Lower lobe of right lung (tissue), 2 donors: ENCODE results near the gene ALDOB. TPM values are rescaled to one million over a fixed set of nuclear protein-coding genes. Genes with fewer than 3 reads are reported as not detected.
A peak's percentile ranks its signal among the peaks of the same experiment; 100 is the strongest.

ENCODE experiments used
- ATAC-seq, 2 donors: fragments of 200-7000 bp; cut with Tn5 transposase; one replicate each; pipeline ENCODE4 v1.9.1; 2020 to 2022; ENCODE audit warnings: mild to moderate bottlenecking in 2 of 2, moderate library complexity in 2 of 2
- DNase-seq: peaks from one replicate; pipeline ENCODE4 v3.0.0-alpha.2; 2020
- H3K27ac ChIP-seq: fragments of 200-600 bp; one replicate; pipeline ENCODE4 v1.8.0; 2022
- H3K27me3 ChIP-seq: fragments of 200-600 bp; one replicate; pipeline ENCODE4 v1.8.0; 2022; ENCODE audit warnings: low read depth
- H3K36me3 ChIP-seq: fragments of 200-600 bp; one replicate; pipeline ENCODE4 v1.8.0; 2022; ENCODE audit warnings: mild to moderate bottlenecking
- H3K4me1 ChIP-seq: fragments of 200-600 bp; one replicate; pipeline ENCODE4 v1.8.0; 2022
- H3K4me3 ChIP-seq: fragments of 200-600 bp; one replicate; pipeline ENCODE4 v1.8.0; 2022; ENCODE audit warnings: mild to moderate bottlenecking
- H3K9me3 ChIP-seq: fragments of 200-600 bp; one replicate; pipeline ENCODE4 v1.8.0; 2022
- intact Hi-C: fragments of 100-400 bp; cut with DNase I; formaldehyde crosslinking; loops from one replicate; pipeline ENCODE4 v1.11.0; 2022
- total RNA-seq: library from RNA; stranded (reverse); fragmentation: NEBNext Ultra II Directional; extraction: Animal tissue kit (Norgen Biotek cat#: 25700); gene quantifications from one replicate; pipeline ENCODE4 v1.2.1, GENCODE V29; 2021
- TF ChIP-seq, protein P1 (sequence below): fragments of 200-600 bp; IDR thresholded peaks from one replicate; pipeline ENCODE4 v1.8.0; 2022; ENCODE audit warnings: antibody characterized with exemption, mild to moderate bottlenecking
- donor health status: DM: no; HTN: yes; CAD: no; lungs with severe emphysema.

Gene ALDOB
- total RNA-seq, 1 donor from 2014 or later: 0.38 TPM

- H3K4me3 ChIP-seq: no peak overlapping the region
- H3K27me3 ChIP-seq: no peaks in the 10 kb centered on the region
- DNase-seq (no peak), ATAC-seq (no peak)
- H3K36me3 ChIP-seq: no peaks in the 10 kb centered on the region
- intact Hi-C loops: no loop called here
- H3K4me1 ChIP-seq: no peaks in the 10 kb centered on the region
- H3K9me3 ChIP-seq: no peaks in the 10 kb centered on the region
- TF ChIP-seq, protein P1, sequence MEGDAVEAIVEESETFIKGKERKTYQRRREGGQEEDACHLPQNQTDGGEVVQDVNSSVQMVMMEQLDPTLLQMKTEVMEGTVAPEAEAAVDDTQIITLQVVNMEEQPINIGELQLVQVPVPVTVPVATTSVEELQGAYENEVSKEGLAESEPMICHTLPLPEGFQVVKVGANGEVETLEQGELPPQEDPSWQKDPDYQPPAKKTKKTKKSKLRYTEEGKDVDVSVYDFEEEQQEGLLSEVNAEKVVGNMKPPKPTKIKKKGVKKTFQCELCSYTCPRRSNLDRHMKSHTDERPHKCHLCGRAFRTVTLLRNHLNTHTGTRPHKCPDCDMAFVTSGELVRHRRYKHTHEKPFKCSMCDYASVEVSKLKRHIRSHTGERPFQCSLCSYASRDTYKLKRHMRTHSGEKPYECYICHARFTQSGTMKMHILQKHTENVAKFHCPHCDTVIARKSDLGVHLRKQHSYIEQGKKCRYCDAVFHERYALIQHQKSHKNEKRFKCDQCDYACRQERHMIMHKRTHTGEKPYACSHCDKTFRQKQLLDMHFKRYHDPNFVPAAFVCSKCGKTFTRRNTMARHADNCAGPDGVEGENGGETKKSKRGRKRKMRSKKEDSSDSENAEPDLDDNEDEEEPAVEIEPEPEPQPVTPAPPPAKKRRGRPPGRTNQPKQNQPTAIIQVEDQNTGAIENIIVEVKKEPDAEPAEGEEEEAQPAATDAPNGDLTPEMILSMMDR: no peak
- H3K27ac ChIP-seq: no peak overlapping the region
Measured at GRCh38 chr9:101427957-101428655, 7.5 kb downstream of the ALDOB start.

GRCh38 chr9:101427358-101427757, 8.2 kb downstream of the ALDOB start:
- TF ChIP-seq, protein P1: no peak
- Histone ChIP-seq H3K27ac (no peak overlapping the region), H3K27me3 (no peaks in the 10 kb centered on the region), H3K9me3 (no peaks in the 10 kb centered on the region), H3K4me1 (no peaks in the 10 kb centered on the region), H3K36me3 (no peaks in the 10 kb centered on the region), H3K4me3 (no peak overlapping the region)
- DNase-seq (no peak), ATAC-seq (no peak)
- intact Hi-C loops: no loop called here

GRCh38 chr9:101421653-101422065, 13.9 kb downstream of the ALDOB start:
- H3K36me3 ChIP-seq: no peaks in the 10 kb centered on the region
- H3K27ac ChIP-seq: no peak overlapping the region
- ATAC-seq: peak; percentile 27 to 54
- intact Hi-C loops: no loop called here
- DNase-seq: peak; percentile 44
- peaks cover 22% of the 10 kb centered on the region for H3K9me3 ChIP-seq
- no peaks in the 10 kb centered on the region for H3K27me3 ChIP-seq
- TF ChIP-seq, protein P1: no peak
- H3K4me3 ChIP-seq: no peak overlapping the region
- no peaks in the 10 kb centered on the region for H3K4me1 ChIP-seq

DNA sequence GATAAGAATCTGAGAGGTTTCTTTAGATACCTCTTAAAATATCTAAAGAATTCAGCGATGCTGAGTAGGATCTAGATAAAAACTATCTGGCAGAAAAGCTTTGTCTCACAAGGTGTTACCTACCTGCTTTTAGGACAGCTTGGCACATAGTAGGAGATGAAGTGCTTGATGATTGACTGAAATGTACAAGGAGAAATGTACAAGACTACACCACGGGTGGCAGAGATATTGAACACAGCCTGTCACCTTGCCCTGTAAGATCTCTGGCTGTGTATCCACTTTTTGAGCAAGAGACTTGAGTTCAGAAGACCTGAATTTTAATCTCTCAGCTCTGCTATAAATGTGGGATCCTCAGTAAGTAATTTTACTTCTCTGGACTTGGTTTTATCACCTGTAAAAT, 15.7 kb downstream of the ALDOB start:
- DNase-seq: no peak
- Histone ChIP-seq H3K9me3 (peaks cover 33% of the 10 kb centered on the region), H3K4me1 (no peaks in the 10 kb centered on the region), H3K36me3 (no peaks in the 10 kb centered on the region), H3K27me3 (no peaks in the 10 kb centered on the region), H3K27ac (no peak overlapping the region), H3K4me3 (no peak overlapping the region)
- TF ChIP-seq, protein P1: no peak
- ATAC-seq: no peak
- intact Hi-C loops: no loop called here

DNA sequence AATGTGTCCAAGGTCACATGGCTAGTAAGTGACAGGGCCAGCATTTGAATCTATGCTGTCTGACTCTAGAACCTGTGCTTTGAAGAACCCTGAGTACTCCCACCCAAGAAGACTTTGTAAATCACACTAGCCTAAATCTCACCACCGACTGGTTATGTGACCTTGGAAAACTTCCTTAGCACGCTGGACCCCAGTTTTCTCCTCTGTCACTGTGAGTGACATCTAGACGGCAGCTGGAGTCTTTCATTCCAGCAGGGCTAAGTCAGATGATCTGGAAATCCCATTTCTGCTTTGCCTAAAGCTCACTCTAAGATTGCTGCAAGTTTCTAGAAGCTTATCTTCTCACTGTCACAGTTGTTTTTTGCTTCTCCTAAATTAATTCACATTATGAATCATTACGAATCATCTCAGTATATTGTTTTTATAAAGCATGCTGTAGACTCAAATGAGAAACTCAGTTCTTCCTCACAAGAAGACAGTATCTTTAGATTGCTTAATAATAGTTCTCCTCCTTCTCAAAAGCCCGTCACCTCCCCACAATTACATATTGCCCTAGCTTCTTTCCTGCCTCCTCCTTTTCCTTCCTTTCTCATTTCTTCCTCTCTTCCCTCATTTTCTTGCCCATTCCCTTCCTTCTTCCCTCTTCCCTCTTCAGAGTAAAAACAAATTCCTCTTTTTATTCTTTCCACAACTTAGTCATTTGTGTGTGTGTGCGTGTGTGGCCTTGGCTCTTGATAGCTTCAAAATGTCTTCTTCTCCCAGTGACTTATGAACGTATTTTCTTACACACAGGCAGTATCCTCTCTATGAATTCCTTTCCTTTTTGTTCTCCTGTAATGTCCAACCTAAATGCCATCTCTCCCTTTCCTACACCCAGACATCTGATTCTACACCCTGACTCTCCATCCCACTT, 16.8 kb downstream of the ALDOB start:
- Histone ChIP-seq H3K9me3 (peaks cover 44% of the 10 kb centered on the region), H3K36me3 (no peaks in the 10 kb centered on the region), H3K27me3 (no peaks in the 10 kb centered on the region), H3K27ac (no peak overlapping the region), H3K4me3 (no peak overlapping the region), H3K4me1 (no peaks in the 10 kb centered on the region)
- TF ChIP-seq, protein P1: no peak
- DNase-seq (no peak), ATAC-seq (no peak)
- intact Hi-C loops: no loop called here
